ENCODE measurements around the gene CR2.

CR2 gene

DNA sequence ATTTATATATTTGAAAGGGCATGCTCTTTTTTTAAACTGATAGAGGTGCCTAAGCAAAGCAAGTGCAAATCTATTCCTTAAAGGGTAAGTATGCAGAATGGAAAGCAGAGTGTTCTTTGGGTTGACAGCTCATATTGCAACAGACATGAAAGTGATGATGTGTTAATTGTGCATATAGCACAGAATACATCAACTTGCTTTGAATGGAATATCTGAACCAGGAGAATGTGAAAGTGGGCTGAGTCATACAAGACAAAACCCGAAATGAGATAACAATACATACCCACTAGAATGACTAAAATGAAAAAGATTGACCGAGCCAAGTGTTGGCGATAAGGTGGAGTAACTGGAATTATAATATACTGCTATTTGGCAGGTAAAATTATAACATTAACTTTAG lies 46.2 kb downstream of the CR2 start:
- no peak overlapping the region for H3K27ac ChIP-seq (ENCODE audit: insufficient read depth in 1 of 2, low read depth in 1 of 2, low read length in 2 of 2, poor library complexity in 1 of 2, severe bottlenecking in 2 of 2)
- POLR2A ChIA-PET = no interaction called here
- no peaks in the 10 kb centered on the region for H3K9me3 ChIP-seq (ENCODE audit: control extremely low read depth in 1 of 5, control insufficient read depth in 4 of 5, insufficient read depth in 2 of 5, low read depth in 1 of 5, low read length in 4 of 5)
- WGBS (ENCODE audit: insufficient coverage) = no CpG with 5 or more reads among the region's 3 CpGs
- no peak for DNase-seq
- H3K4me3 ChIP-seq (ENCODE audit: control insufficient read depth in 1 of 7, extremely low read depth in 1 of 7, insufficient read depth in 4 of 7, low read depth in 2 of 7, low read length in 6 of 7) = no peak overlapping the region
- H3K4me1 ChIP-seq (ENCODE audit: control extremely low read depth in 1 of 4, control insufficient read depth in 4 of 4, insufficient read depth in 4 of 4, low read length in 3 of 4) = peaks cover 4 to 16% (median 9%) of the 10 kb centered on the region in 4 experiments
- CTCF ChIA-PET = interaction anchor here (0.7 to 4.1 kb wide), 24 partner anchors 10 to 565 kb away, joined by 3 to 25 read pairs (median 4); partner anchors contain the start of genes C4BPB and CD55
- no peaks in the 10 kb centered on the region for H3K36me3 ChIP-seq (ENCODE audit: control insufficient read depth in 4 of 4, insufficient read depth in 4 of 4, low read length in 3 of 4)
- H3K27me3 ChIP-seq (replicated peaks in 2 of 5; ENCODE audit: control insufficient read depth in 4 of 5, insufficient read depth in 5 of 5, low read length in 4 of 5) = peaks cover 0 to 8% (median 0%) of the 10 kb centered on the region in 5 experiments

DNA sequence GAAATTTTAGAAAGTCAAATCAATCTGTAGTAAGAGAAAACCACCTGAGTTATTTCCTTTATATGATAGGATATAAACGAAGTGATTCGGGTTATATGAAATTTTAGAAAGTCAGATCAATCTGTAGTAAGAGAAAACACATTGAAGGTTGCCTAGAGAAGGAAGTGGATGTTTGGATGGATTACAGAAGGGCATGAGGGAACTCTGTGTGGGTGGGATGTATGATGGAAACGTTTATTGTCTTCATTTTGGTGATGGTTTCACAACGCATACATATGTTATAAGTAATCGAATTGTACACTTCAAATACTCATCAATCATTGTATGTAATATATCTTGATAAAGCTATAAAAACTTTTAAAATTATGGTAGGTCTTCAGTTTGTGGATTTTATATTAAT lies 46.9 kb downstream of the CR2 start:
- H3K27ac ChIP-seq (ENCODE audit: insufficient read depth in 1 of 2, low read depth in 1 of 2, low read length in 2 of 2, poor library complexity in 1 of 2, severe bottlenecking in 2 of 2) = no peak overlapping the region
- WGBS (ENCODE audit: insufficient coverage) = 95% methylated on average over 2 of the region's 5 CpGs
- peaks cover 0 to 8% (median 0%) of the 10 kb centered on the region in 5 experiments for H3K27me3 ChIP-seq (replicated peaks in 2 of 5; ENCODE audit: control insufficient read depth in 4 of 5, insufficient read depth in 5 of 5, low read length in 4 of 5)
- no peaks in the 10 kb centered on the region for H3K9me3 ChIP-seq (ENCODE audit: control extremely low read depth in 1 of 5, control insufficient read depth in 4 of 5, insufficient read depth in 2 of 5, low read depth in 1 of 5, low read length in 4 of 5)
- no peaks in the 10 kb centered on the region for H3K36me3 ChIP-seq (ENCODE audit: control insufficient read depth in 4 of 4, insufficient read depth in 4 of 4, low read length in 3 of 4)
- peaks cover 0 to 8% (median 5%) of the 10 kb centered on the region in 4 experiments for H3K4me1 ChIP-seq (ENCODE audit: control extremely low read depth in 1 of 4, control insufficient read depth in 4 of 4, insufficient read depth in 4 of 4, low read length in 3 of 4)
- no peak for DNase-seq
- ChIA-PET CTCF (interaction anchor here (1.3 to 4.1 kb wide), 4 partner anchors 45 to 417 kb away, joined by 3 to 25 read pairs (median 9); partner anchors contain the start of gene CD55), POLR2A (no interaction called here)
- no peak overlapping the region for H3K4me3 ChIP-seq (ENCODE audit: control insufficient read depth in 1 of 7, extremely low read depth in 1 of 7, insufficient read depth in 4 of 7, low read depth in 2 of 7, low read length in 6 of 7)

DNA sequence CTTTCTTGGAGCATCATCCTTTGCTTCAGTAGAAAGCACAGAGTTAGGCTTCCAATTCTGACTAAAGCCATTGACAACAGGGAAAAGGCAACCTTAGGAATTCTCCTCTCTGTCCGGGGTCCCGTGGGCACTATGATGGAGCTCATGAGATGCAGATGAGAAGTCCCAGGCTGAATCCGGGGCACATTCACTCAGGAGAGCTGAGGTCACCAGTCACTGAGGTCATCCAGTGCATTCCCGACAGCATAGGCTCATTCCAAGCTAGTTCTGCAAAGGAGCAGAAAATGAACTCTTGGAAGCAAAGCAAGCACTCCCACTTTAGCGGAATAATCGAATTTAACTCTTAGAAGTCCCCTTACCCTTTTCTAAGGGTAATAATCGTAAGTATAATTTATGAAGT lies 48.6 kb downstream of the CR2 start:
- Histone ChIP-seq H3K4me3 (ENCODE audit: control insufficient read depth in 1 of 7, extremely low read depth in 1 of 7, insufficient read depth in 4 of 7, low read depth in 2 of 7, low read length in 6 of 7) (no peak overlapping the region), H3K9me3 (ENCODE audit: control extremely low read depth in 1 of 5, control insufficient read depth in 4 of 5, insufficient read depth in 2 of 5, low read depth in 1 of 5, low read length in 4 of 5) (no peaks in the 10 kb centered on the region), H3K27me3 (replicated peaks in 2 of 5; ENCODE audit: control insufficient read depth in 4 of 5, insufficient read depth in 5 of 5, low read length in 4 of 5) (no peaks in the 10 kb centered on the region), H3K4me1 (ENCODE audit: control extremely low read depth in 1 of 4, control insufficient read depth in 4 of 4, insufficient read depth in 4 of 4, low read length in 3 of 4) (peaks cover 0 to 5% (median 0%) of the 10 kb centered on the region in 4 experiments), H3K36me3 (ENCODE audit: control insufficient read depth in 4 of 4, insufficient read depth in 4 of 4, low read length in 3 of 4) (no peaks in the 10 kb centered on the region), H3K27ac (ENCODE audit: insufficient read depth in 1 of 2, low read depth in 1 of 2, low read length in 2 of 2, poor library complexity in 1 of 2, severe bottlenecking in 2 of 2) (no peak overlapping the region)
- POLR2A ChIA-PET = no interaction called here
- WGBS (ENCODE audit: insufficient coverage) = 91% methylated on average over 5 of the region's 7 CpGs
- CTCF ChIA-PET = interaction anchor here (1.3 kb wide), 1 partner anchor 9 kb away, joined by 4 read pairs; no protein-coding TSS in a partner anchor
- DNase-seq = no peak

DNA sequence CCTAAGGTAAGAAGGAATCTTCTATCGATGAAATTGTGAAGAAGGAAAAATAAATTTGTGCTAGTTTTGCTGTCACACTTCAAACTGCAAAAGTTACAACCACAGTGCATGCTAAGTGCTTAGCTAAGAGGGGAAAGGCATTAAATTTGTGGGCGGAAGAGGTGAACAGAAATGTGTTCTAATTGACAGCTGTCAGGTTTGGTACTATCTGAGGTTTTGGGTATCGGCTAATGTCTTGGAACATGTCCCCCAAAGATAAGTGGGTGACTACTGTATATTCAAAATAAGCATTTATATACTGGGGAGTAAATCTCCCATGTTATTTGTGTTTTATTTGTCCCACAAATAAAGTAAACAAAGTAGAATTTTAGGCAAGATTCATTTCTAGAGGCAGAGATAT lies 49.8 kb downstream of the CR2 start:
- H3K4me1 ChIP-seq (ENCODE audit: control extremely low read depth in 1 of 4, control insufficient read depth in 4 of 4, insufficient read depth in 4 of 4, low read length in 3 of 4) = no peaks in the 10 kb centered on the region
- 100% methylated on average over 2 of the region's 3 CpGs for WGBS (ENCODE audit: insufficient coverage)
- H3K4me3 ChIP-seq (ENCODE audit: control insufficient read depth in 1 of 7, extremely low read depth in 1 of 7, insufficient read depth in 4 of 7, low read depth in 2 of 7, low read length in 6 of 7) = no peak overlapping the region
- DNase-seq = no peak
- H3K9me3 ChIP-seq (ENCODE audit: control extremely low read depth in 1 of 5, control insufficient read depth in 4 of 5, insufficient read depth in 2 of 5, low read depth in 1 of 5, low read length in 4 of 5) = no peaks in the 10 kb centered on the region
- ChIA-PET POLR2A (no interaction called here), CTCF (interaction anchor here (0.6 to 1.5 kb wide), 3 partner anchors 10 to 353 kb away, joined by 3 read pairs; no protein-coding TSS in a partner anchor)
- H3K27me3 ChIP-seq (replicated peaks in 2 of 5; ENCODE audit: control insufficient read depth in 4 of 5, insufficient read depth in 5 of 5, low read length in 4 of 5) = no peaks in the 10 kb centered on the region
- no peak overlapping the region for H3K27ac ChIP-seq (ENCODE audit: insufficient read depth in 1 of 2, low read depth in 1 of 2, low read length in 2 of 2, poor library complexity in 1 of 2, severe bottlenecking in 2 of 2)
- H3K36me3 ChIP-seq (ENCODE audit: control insufficient read depth in 4 of 4, insufficient read depth in 4 of 4, low read length in 3 of 4) = no peaks in the 10 kb centered on the region

DNA sequence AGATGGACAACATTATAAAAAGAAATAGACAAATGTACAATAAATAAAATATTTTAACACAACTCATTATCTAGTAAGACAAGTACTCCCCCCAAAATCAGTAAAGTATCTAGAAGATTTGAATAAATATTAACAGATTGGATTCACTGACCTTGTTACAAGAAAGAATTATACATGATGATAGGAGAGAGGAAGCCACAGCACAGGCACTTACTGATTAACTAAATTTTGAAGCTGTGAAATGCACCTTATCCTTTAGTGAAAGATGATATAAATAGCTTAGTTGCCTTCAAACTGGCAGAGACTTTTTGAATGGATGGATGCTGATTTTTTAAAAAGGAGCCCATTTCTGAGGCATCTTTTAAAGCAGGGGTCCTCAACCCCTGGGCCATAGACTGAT lies 50.3 kb downstream of the CR2 start:
- POLR2A ChIA-PET = no interaction called here
- Histone ChIP-seq H3K4me1 (ENCODE audit: control extremely low read depth in 1 of 4, control insufficient read depth in 4 of 4, insufficient read depth in 4 of 4, low read length in 3 of 4) (no peaks in the 10 kb centered on the region), H3K27me3 (replicated peaks in 2 of 5; ENCODE audit: control insufficient read depth in 4 of 5, insufficient read depth in 5 of 5, low read length in 4 of 5) (no peaks in the 10 kb centered on the region), H3K9me3 (ENCODE audit: control extremely low read depth in 1 of 5, control insufficient read depth in 4 of 5, insufficient read depth in 2 of 5, low read depth in 1 of 5, low read length in 4 of 5) (no peaks in the 10 kb centered on the region), H3K36me3 (ENCODE audit: control insufficient read depth in 4 of 4, insufficient read depth in 4 of 4, low read length in 3 of 4) (no peaks in the 10 kb centered on the region), H3K4me3 (ENCODE audit: control insufficient read depth in 1 of 7, extremely low read depth in 1 of 7, insufficient read depth in 4 of 7, low read depth in 2 of 7, low read length in 6 of 7) (no peak overlapping the region), H3K27ac (ENCODE audit: insufficient read depth in 1 of 2, low read depth in 1 of 2, low read length in 2 of 2, poor library complexity in 1 of 2, severe bottlenecking in 2 of 2) (no peak overlapping the region)
- CTCF ChIA-PET = interaction anchor here (0.6 to 1.5 kb wide), 3 partner anchors 10 to 318 kb away, joined by 3 to 4 read pairs (median 3); no protein-coding TSS in a partner anchor
- DNase-seq = no peak

DNA sequence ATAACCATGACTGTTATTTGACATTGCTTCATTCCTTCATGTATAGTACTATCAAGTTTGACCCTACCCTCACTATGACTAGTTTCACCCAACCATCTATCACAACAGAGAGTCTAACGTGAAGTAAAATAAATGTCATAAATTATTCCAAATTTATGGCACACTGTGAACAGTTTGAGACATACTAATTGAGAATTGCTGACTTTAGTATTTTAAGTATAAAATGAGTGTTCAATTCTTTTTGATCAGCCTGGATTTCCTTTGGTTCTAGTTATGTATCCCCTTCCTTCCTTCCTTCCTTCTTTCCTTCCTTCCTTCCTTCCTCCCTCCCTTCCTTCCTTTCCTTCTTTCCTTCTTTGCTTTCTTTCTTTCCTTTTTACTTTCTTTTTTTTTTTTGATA lies 56.3 kb downstream of the CR2 start:
- no peak overlapping the region for H3K27ac ChIP-seq (ENCODE audit: insufficient read depth in 1 of 2, low read depth in 1 of 2, low read length in 2 of 2, poor library complexity in 1 of 2, severe bottlenecking in 2 of 2)
- no peak for DNase-seq
- no peaks in the 10 kb centered on the region for H3K9me3 ChIP-seq (ENCODE audit: control extremely low read depth in 1 of 5, control insufficient read depth in 4 of 5, insufficient read depth in 2 of 5, low read depth in 1 of 5, low read length in 4 of 5)
- no peaks in the 10 kb centered on the region for H3K36me3 ChIP-seq (ENCODE audit: control insufficient read depth in 4 of 4, insufficient read depth in 4 of 4, low read length in 3 of 4)
- CTCF ChIA-PET = interaction anchor here (1.0 kb wide), 1 partner anchor 11 kb away, joined by 3 read pairs; no protein-coding TSS in a partner anchor
- no peaks in the 10 kb centered on the region for H3K4me1 ChIP-seq (ENCODE audit: control extremely low read depth in 1 of 4, control insufficient read depth in 4 of 4, insufficient read depth in 4 of 4, low read length in 3 of 4)
- POLR2A ChIA-PET = no interaction called here
- H3K27me3 ChIP-seq (replicated peaks in 2 of 5; ENCODE audit: control insufficient read depth in 4 of 5, insufficient read depth in 5 of 5, low read length in 4 of 5) = no peaks in the 10 kb centered on the region
- no CpG with 5 or more reads among the region's 1 CpG for WGBS (ENCODE audit: insufficient coverage)
- no peak overlapping the region for H3K4me3 ChIP-seq (ENCODE audit: control insufficient read depth in 1 of 7, extremely low read depth in 1 of 7, insufficient read depth in 4 of 7, low read depth in 2 of 7, low read length in 6 of 7)

DNA sequence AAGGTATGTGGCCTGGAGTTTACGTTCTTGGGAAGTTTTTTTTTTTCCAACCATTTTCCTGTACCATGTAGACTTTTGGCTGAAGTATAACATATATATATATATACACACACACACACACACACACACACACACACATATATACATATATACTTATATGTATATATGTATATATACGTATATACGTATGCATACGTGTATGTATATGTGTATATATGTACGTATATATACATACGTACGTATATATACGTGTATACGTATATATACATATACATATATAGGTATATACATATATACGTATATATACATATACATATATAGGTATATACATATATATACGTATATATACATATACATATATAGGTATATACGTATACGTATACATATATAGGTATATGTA lies 60.8 kb downstream of the CR2 start:
- Histone ChIP-seq H3K4me1 (ENCODE audit: control extremely low read depth in 1 of 4, control insufficient read depth in 4 of 4, insufficient read depth in 4 of 4, low read length in 3 of 4) (no peaks in the 10 kb centered on the region), H3K27ac (ENCODE audit: insufficient read depth in 1 of 2, low read depth in 1 of 2, low read length in 2 of 2, poor library complexity in 1 of 2, severe bottlenecking in 2 of 2) (no peak overlapping the region), H3K36me3 (ENCODE audit: control insufficient read depth in 4 of 4, insufficient read depth in 4 of 4, low read length in 3 of 4) (no peaks in the 10 kb centered on the region), H3K9me3 (ENCODE audit: control extremely low read depth in 1 of 5, control insufficient read depth in 4 of 5, insufficient read depth in 2 of 5, low read depth in 1 of 5, low read length in 4 of 5) (peaks cover 0 to 4% (median 0%) of the 10 kb centered on the region in 5 experiments), H3K27me3 (replicated peaks in 2 of 5; ENCODE audit: control insufficient read depth in 4 of 5, insufficient read depth in 5 of 5, low read length in 4 of 5) (no peaks in the 10 kb centered on the region), H3K4me3 (ENCODE audit: control insufficient read depth in 1 of 7, extremely low read depth in 1 of 7, insufficient read depth in 4 of 7, low read depth in 2 of 7, low read length in 6 of 7) (no peak overlapping the region)
- WGBS (ENCODE audit: insufficient coverage) = no CpG with 5 or more reads among the region's 13 CpGs
- no peak for DNase-seq
- POLR2A ChIA-PET = no interaction called here
- CTCF ChIA-PET = no interaction called here

Data from common myeloid progenitor, CD34-positive (primary cell).